Measurements from ENCODE around the gene IGLL5.
"Not testable (repeated sequence)": the region's sequence is repeated elsewhere in the genome, so short reads cannot be mapped to it uniquely, and the experiment has no call there.

IGLL5 gene

GRCh38 chr22:22918297-22918965 is 30.8 kb downstream of the IGLL5 start:
- H3K4me3 ChIP-seq (ENCODE audit: low read depth, low read length): no peak overlapping the region
- ChIA-PET CTCF (no interaction called here), POLR2A (no interaction called here)
- TF ChIP-seq CTCF (IDR thresholded peaks at IDR 0.05; ENCODE audit: insufficient read depth, low read length, missing control alignments): no peak
- no peak for DNase-seq (ENCODE audit: low read depth, low spot score)

- no peak overlapping the region for H3K4me3 ChIP-seq (ENCODE audit: low read depth, low read length)
- ChIA-PET POLR2A (no interaction called here), CTCF (no interaction called here)
- DNase-seq (ENCODE audit: low read depth, low spot score): no peak
- TF ChIP-seq CTCF (IDR thresholded peaks at IDR 0.05; ENCODE audit: insufficient read depth, low read length, missing control alignments): no peak
These were observed 31.4 kb downstream of the IGLL5 start for GRCh38 chr22:22919041-22919440.

GRCh38 chr22:22920104-22920654 is 32.6 kb downstream of the IGLL5 start:
- H3K4me3 ChIP-seq (ENCODE audit: low read depth, low read length): no peak overlapping the region
- no peak for DNase-seq (ENCODE audit: low read depth, low spot score)
- ChIA-PET CTCF (no interaction called here), POLR2A (no interaction called here)
- no peak for TF ChIP-seq CTCF (IDR thresholded peaks at IDR 0.05; ENCODE audit: insufficient read depth, low read length, missing control alignments)

GRCh38 chr22:22920910-22921550 is 33.4 kb downstream of the IGLL5 start:
- no peak for DNase-seq (ENCODE audit: low read depth, low spot score)
- ChIA-PET CTCF (no interaction called here), POLR2A (no interaction called here)
- no peak overlapping the region for H3K4me3 ChIP-seq (ENCODE audit: low read depth, low read length)
- no peak for TF ChIP-seq CTCF (IDR thresholded peaks at IDR 0.05; ENCODE audit: insufficient read depth, low read length, missing control alignments)

- ChIA-PET CTCF (no interaction called here), POLR2A (no interaction called here)
- H3K4me3 ChIP-seq (ENCODE audit: low read depth, low read length): no peak overlapping the region
- TF ChIP-seq CTCF (IDR thresholded peaks at IDR 0.05; ENCODE audit: insufficient read depth, low read length, missing control alignments): no peak
- DNase-seq (ENCODE audit: low read depth, low spot score): no peak
These were observed 34.0 kb downstream of the IGLL5 start for GRCh38 chr22:22921575-22921974.

GRCh38 chr22:22922092-22922953 is 34.7 kb downstream of the IGLL5 start:
- POLR2A ChIA-PET; CTCF ChIA-PET; DNase-seq (ENCODE audit: low read depth, low spot score); H3K4me3 ChIP-seq (ENCODE audit: low read depth, low read length): not testable (repeated sequence)

Measured in AG04449 (cell line).